H9 (cell line): ENCODE data around the gene UBALD2. TPM values are rescaled to one million over a fixed set of nuclear protein-coding genes. Genes with fewer than 3 reads are reported as not detected.

ENCODE experiments used
- DNase-seq: peaks from one replicate; pipeline ENCODE4 v3.0.0-alpha.2; 2017
- H2AFZ ChIP-seq: one replicate; pipeline ENCODE4 v1.6.1; 2013; ENCODE audit warnings: mild to moderate bottlenecking, low read length, control low read depth, moderate library complexity
- H2AK5ac ChIP-seq: 2 replicates; pipeline ENCODE4 v1.6.1; 2013; ENCODE audit warnings: low read length, control low read depth, mixed read lengths; ENCODE audit not compliant: insufficient read length
- H2BK120ac ChIP-seq: one replicate; pipeline ENCODE4 v1.6.1; 2013; ENCODE audit warnings: low read depth, mild to moderate bottlenecking, low read length, control low read depth, inconsistent platforms; ENCODE audit not compliant: poor library complexity, severe bottlenecking
- H2BK12ac ChIP-seq: 2 replicates; pipeline ENCODE4 v1.6.1; 2013; ENCODE audit warnings: low read length, control low read depth, mixed read lengths, low read depth; ENCODE audit not compliant: insufficient read length
- H2BK15ac ChIP-seq: 2 replicates; pipeline ENCODE4 v1.6.1; 2013; ENCODE audit warnings: low read depth, low read length, control low read depth
- H2BK20ac ChIP-seq: one replicate; pipeline ENCODE4 v1.6.1; 2013; ENCODE audit warnings: low read depth, mild to moderate bottlenecking, low read length, control low read depth, inconsistent platforms; ENCODE audit not compliant: poor library complexity, severe bottlenecking
- H2BK5ac ChIP-seq: 2 replicates; pipeline ENCODE4 v1.6.1; 2013; ENCODE audit warnings: low read length, control low read depth, mixed read lengths; ENCODE audit not compliant: insufficient read length
- H3K14ac ChIP-seq: 2 replicates; pipeline ENCODE4 v1.6.1; 2013; ENCODE audit warnings: low read length, control low read depth; ENCODE audit not compliant: insufficient read depth
- H3K18ac ChIP-seq: 2 replicates; pipeline ENCODE4 v1.6.1; 2013; ENCODE audit warnings: low read depth, mild to moderate bottlenecking, mixed read lengths, low read length, control low read depth; ENCODE audit not compliant: insufficient read length
- H3K23ac ChIP-seq: 2 replicates; pipeline ENCODE4 v1.6.1; 2013; ENCODE audit warnings: low read length, control low read depth, mixed read lengths, low read depth; ENCODE audit not compliant: insufficient read length
- H3K23me2 ChIP-seq: 2 replicates; pipeline ENCODE4 v1.6.1; 2013; ENCODE audit warnings: low read depth, mild to moderate bottlenecking, mixed read lengths, low read length, control low read depth; ENCODE audit not compliant: insufficient read length, poor library complexity, severe bottlenecking
- H3K27ac ChIP-seq: 2 replicates; pipeline ENCODE4 v1.5.1; 2013; ENCODE audit warnings: low read length, control low read depth, mixed read lengths, low read depth; ENCODE audit not compliant: insufficient read length
- H3K27me3 ChIP-seq: 2 replicates; pipeline ENCODE4 v1.6.1; 2013; ENCODE audit warnings: low read length, control low read depth, inconsistent platforms; ENCODE audit not compliant: insufficient read depth
- H3K4ac ChIP-seq: 2 replicates; pipeline ENCODE4 v1.6.1; 2013; ENCODE audit warnings: low read depth, mild to moderate bottlenecking, control low read depth, inconsistent platforms, low read length, moderate library complexity
- H3K4me1 ChIP-seq: 2 replicates; pipeline ENCODE4 v1.6.1; 2013; ENCODE audit warnings: low read length, control low read depth, inconsistent platforms; ENCODE audit not compliant: insufficient read depth
- H3K4me2 ChIP-seq: 2 replicates; pipeline ENCODE4 v1.6.1; 2013; ENCODE audit warnings: low read length, control low read depth, mixed read lengths; ENCODE audit not compliant: insufficient read length, insufficient read depth
- H3K56ac ChIP-seq: 2 replicates; pipeline ENCODE4 v1.6.1; 2013; ENCODE audit warnings: low read depth, mild to moderate bottlenecking, mixed read lengths, low read length, control low read depth; ENCODE audit not compliant: insufficient read length
- H3K79me1 ChIP-seq: 2 replicates; pipeline ENCODE4 v1.6.1; 2013; ENCODE audit warnings: low read depth, mild to moderate bottlenecking, moderate library complexity, low read length, control low read depth, inconsistent platforms; ENCODE audit not compliant: insufficient read depth, poor library complexity, severe bottlenecking
- H3K79me2 ChIP-seq: 2 replicates; pipeline ENCODE4 v1.6.1; 2013; ENCODE audit warnings: low read length, control low read depth, inconsistent platforms; ENCODE audit not compliant: insufficient read depth
- H3K9ac ChIP-seq: 2 replicates; pipeline ENCODE4 v1.6.1; 2013; ENCODE audit warnings: low read length, control low read depth, mixed read lengths; ENCODE audit not compliant: insufficient read length; ENCODE audit errors: extremely low read depth
- H3K9me3 ChIP-seq: one replicate; pipeline ENCODE4 v1.6.1; 2013; ENCODE audit warnings: low read depth, low read length, inconsistent platforms; ENCODE audit not compliant: control insufficient read depth
- H3T11ph ChIP-seq: one replicate; pipeline ENCODE4 v1.6.1; 2013; ENCODE audit warnings: mild to moderate bottlenecking, low read length, control low read depth, inconsistent platforms
- H4K20me1 ChIP-seq: one replicate; pipeline ENCODE4 v1.6.1; 2013; ENCODE audit not compliant: control insufficient read depth, insufficient read length, insufficient read depth
- H4K5ac ChIP-seq: 2 replicates; pipeline ENCODE4 v1.6.1; 2013; ENCODE audit warnings: low read depth, mild to moderate bottlenecking, mixed read lengths, low read length, control low read depth; ENCODE audit not compliant: insufficient read length
- H4K8ac ChIP-seq: replicated peaks from 2 replicates; pipeline ENCODE4 v1.6.1; 2013; ENCODE audit warnings: low read length, control low read depth, mixed read lengths, low read depth; ENCODE audit not compliant: insufficient read length
- H4K91ac ChIP-seq: 2 replicates; pipeline ENCODE4 v1.6.1; 2013; ENCODE audit warnings: low read depth, mild to moderate bottlenecking, moderate library complexity, mixed read lengths, low read length, control low read depth; ENCODE audit not compliant: insufficient read length
- H3K27ac Mint-ChIP-seq, 3 experiments: 2 replicates in 2 of 3; 3 replicates in 1 of 3; pipeline ENCODE4 v1.8.0; 2020 to 2021; ENCODE audit warnings: mixed read lengths in 3 of 3, mild to moderate bottlenecking in 1 of 3, moderate library complexity in 1 of 3
- H3K27me3 Mint-ChIP-seq: 2 replicates; pipeline ENCODE4 v1.8.0; 2021; ENCODE audit warnings: low read depth, mild to moderate bottlenecking, moderate library complexity, mixed read lengths
- H3K36me3 Mint-ChIP-seq, 3 experiments: 2 replicates in 2 of 3; 3 replicates in 1 of 3; pipeline ENCODE4 v1.8.0; 2020 to 2021; ENCODE audit warnings: low read depth in 3 of 3, mixed read lengths in 3 of 3; ENCODE audit not compliant: insufficient read depth in 1 of 3
- H3K4me1 Mint-ChIP-seq, 2 experiments: 2 replicates each; pipeline ENCODE4 v1.8.0; 2020; ENCODE audit warnings: mixed read lengths in 2 of 2
- H3K4me3 Mint-ChIP-seq, 2 experiments: 2 replicates in 1 of 2; 3 replicates in 1 of 2; pipeline ENCODE4 v1.8.0; 2020 to 2021; ENCODE audit warnings: mild to moderate bottlenecking in 2 of 2, mixed read lengths in 2 of 2, moderate library complexity in 1 of 2
- H3K9me3 Mint-ChIP-seq, 2 experiments: 2 replicates in 1 of 2; 3 replicates in 1 of 2; pipeline ENCODE4 v1.8.0; 2020; ENCODE audit warnings: mild to moderate bottlenecking in 2 of 2, mixed read lengths in 2 of 2, moderate library complexity in 1 of 2
- CTCF ChIP-seq: fragments of 200-600 bp; sonication (generic); conservative IDR thresholded peaks from 3 replicates; pipeline ENCODE4 v1.8.0; 2021; ENCODE audit warnings: antibody characterized with exemption, mild to moderate bottlenecking
- WGBS: extraction: QIAGEN DNeasy Blood & Tissue Kit; methylation state at CpG from one replicate; pipeline ENCODE4 v1.1.7; 2013; ENCODE audit warnings: missing lambda C conversion rate, low lambda C conversion rate, mixed read lengths; ENCODE audit not compliant: insufficient read length; ENCODE audit errors: extremely low coverage; 5-methylcytosine and 5-hydroxymethylcytosine counted together
- total RNA-seq: library from RNA; stranded (reverse); gene quantifications from 2 replicates; pipeline ENCODE4 v1.2.1, GENCODE V29; 2021

UBALD2 gene
- total RNA-seq, 1 experiment from 2014 or later: 25.8 TPM

GRCh38 chr17:76278952-76279741 lies 14.0 kb downstream of the UBALD2 start:
- Histone ChIP-seq H3K14ac (no peak overlapping the region), H2BK20ac (no peak overlapping the region), H2BK120ac (no peak overlapping the region), H3K79me1 (no peaks in the 10 kb centered on the region), H3K23ac (no peak overlapping the region), H2AFZ (no peak overlapping the region), H3K79me2 (no peaks in the 10 kb centered on the region), H4K8ac (no peak overlapping the region), H3T11ph (no peak overlapping the region), H3K4me2 (no peak overlapping the region), H3K18ac (no peak overlapping the region), H2BK5ac (no peak overlapping the region), H2BK12ac (no peak overlapping the region), H3K9me3 (no peaks in the 10 kb centered on the region), H3K4me1 (no peaks in the 10 kb centered on the region), H2BK15ac (no peak overlapping the region), H4K91ac (no peak overlapping the region), H3K27me3 (no peaks in the 10 kb centered on the region), H2AK5ac (no peak overlapping the region), H3K9ac (no peak overlapping the region), H3K23me2 (no peaks in the 10 kb centered on the region), H3K56ac (no peak overlapping the region), H4K5ac (no peak overlapping the region), H3K27ac (no peak overlapping the region), H4K20me1 (no peaks in the 10 kb centered on the region), H3K4ac (no peak overlapping the region)
- no CpG with 5 or more reads among the region's 28 CpGs for WGBS
- peak; percentile 99 for TF ChIP-seq CTCF
- Mint-ChIP-seq H3K4me1 (peaks cover 6 to 17% of the 10 kb centered on the region in 2 experiments), H3K27ac (no peak overlapping the region), H3K4me3 (no peak overlapping the region), H3K27me3 (peaks cover 1% of the 10 kb centered on the region; the same call in 1 of the 2 replicates), H3K36me3 (no peaks in the 10 kb centered on the region), H3K9me3 (no peaks in the 10 kb centered on the region)
- peak; percentile 93 for DNase-seq
